Lung (tissue), 12 donors: ENCODE results near the gene RHBDL2. TPM values are rescaled to one million over a fixed set of nuclear protein-coding genes. Genes with fewer than 3 reads are reported as not detected.

Experiments used
- ATAC-seq: fragments of 200-7000 bp; cut with Tn5 transposase; one replicate; pipeline ENCODE4 v1.9.1; 2020; ENCODE audit warnings: moderate number of reproducible peaks; ENCODE audit not compliant: insufficient read depth, low FRiP score
- DNase-seq, 3 donors: peaks; one replicate each; pipeline ENCODE4 v3.0.0-alpha.2; 2013 to 2017
- H3K27ac ChIP-seq, 2 donors: one replicate each; pipeline ENCODE4 v1.5.1; 2013; ENCODE audit warnings: mild to moderate bottlenecking in 2 of 2, moderate library complexity in 2 of 2, control low read depth in 1 of 2, inconsistent platforms in 1 of 2, low read depth in 1 of 2, low read length in 1 of 2
- H3K27me3 ChIP-seq, 3 donors: one replicate each; pipeline ENCODE4 v1.5.1; 2013; ENCODE audit warnings: low read length in 2 of 3; ENCODE audit not compliant: control insufficient read depth in 3 of 3, insufficient read depth in 3 of 3
- H3K36me3 ChIP-seq, 4 donors: one replicate each; pipeline ENCODE4 v1.5.1; 2013; ENCODE audit warnings: low read length in 4 of 4, mild to moderate bottlenecking in 1 of 4, moderate library complexity in 1 of 4; ENCODE audit not compliant: control insufficient read depth in 4 of 4, insufficient read depth in 4 of 4
- H3K4me1 ChIP-seq, 5 donors: one replicate each; pipeline ENCODE4 v1.5.1; 2013; ENCODE audit warnings: low read length in 5 of 5, mild to moderate bottlenecking in 2 of 5, moderate library complexity in 1 of 5; ENCODE audit not compliant: control insufficient read depth in 5 of 5, insufficient read depth in 5 of 5
- H3K4me3 ChIP-seq: one replicate; pipeline ENCODE4 v1.5.1; 2013; ENCODE audit warnings: mild to moderate bottlenecking, control low read depth, moderate library complexity
- H3K9ac ChIP-seq, 2 donors: one replicate each; pipeline ENCODE4 v1.5.1; 2013; ENCODE audit warnings: low read length in 2 of 2, control low read depth in 1 of 2; ENCODE audit not compliant: insufficient read depth in 1 of 2
- H3K9me3 ChIP-seq, 4 donors: one replicate each; pipeline ENCODE4 v1.5.1; 2013; ENCODE audit warnings: low read length in 3 of 4, mild to moderate bottlenecking in 1 of 4, moderate library complexity in 1 of 4; ENCODE audit not compliant: control insufficient read depth in 4 of 4, insufficient read depth in 3 of 4
- WGBS, 2 donors: extraction: QIAGEN DNeasy Blood & Tissue Kit; methylation state at CpG; one replicate each; pipeline ENCODE4 v1.1.7; 2013; 5-methylcytosine and 5-hydroxymethylcytosine counted together
- polyA plus RNA-seq, 2 donors: library from polyadenylated mRNA; stranded (reverse); fragments of 200-250 nt; gene quantifications; one replicate each; pipeline ENCODE4 v1.2.1, GENCODE V29; 2013
- total RNA-seq, 2 donors: library from RNA; depleted of rRNA in 1 of 2; stranded (reverse); fragments of >200 nt in 1 of 2; gene quantifications; one replicate each; pipeline ENCODE4 v1.2.1, GENCODE V29; 2014 to 2021
- TF ChIP-seq, protein P1 (sequence below): IDR thresholded peaks from 2 replicates; pipeline ENCODE4 v1.5.1; 2012; ENCODE audit warnings: mild to moderate bottlenecking; ENCODE audit errors: control extremely low read depth, extremely low read depth
- donor health status: control.
- donor health status: control.
- donor health status: Bipolar disorder and iron deficiency.
- donor health status: healthy.
- donor health status: DM: yes; HTN: yes; CAD: no.

RHBDL2 gene
- total and polyA plus RNA-seq, 4 donors: 0.97 to 3.3 (median 1.2) TPM

DNA sequence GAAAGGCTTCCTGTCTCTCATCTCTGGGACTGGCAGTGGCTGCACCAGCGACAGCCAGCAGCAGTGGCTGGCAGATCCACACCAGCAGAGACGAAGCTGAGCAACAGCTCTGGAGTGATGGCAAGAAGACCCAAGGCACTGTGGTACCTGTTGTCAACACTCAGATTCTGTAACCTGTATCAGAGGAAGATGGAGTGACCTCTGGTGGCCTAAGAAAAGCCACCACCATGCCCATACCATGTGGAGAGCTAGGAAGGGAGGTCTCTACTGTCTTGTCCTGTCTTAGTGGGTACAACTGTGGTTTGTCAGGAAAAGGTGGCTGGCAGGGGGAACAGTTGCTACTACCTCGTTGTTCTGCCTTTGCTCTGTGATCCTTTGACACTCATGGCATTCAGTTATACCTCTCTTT lies 22.5 kb upstream of the RHBDL2 start:
- no peak for DNase-seq
- 66% methylated on average over 3 of the region's 3 CpGs for WGBS, 2 donors
- Histone ChIP-seq H3K27me3 (no peaks in the 10 kb centered on the region), H3K9ac (no peak overlapping the region), H3K4me1 (no peaks in the 10 kb centered on the region), H3K9me3 (no peaks in the 10 kb centered on the region), H3K36me3 (no peaks in the 10 kb centered on the region), H3K27ac (no peak overlapping the region), H3K4me3 (no peak overlapping the region)
- TF ChIP-seq, protein P1, sequence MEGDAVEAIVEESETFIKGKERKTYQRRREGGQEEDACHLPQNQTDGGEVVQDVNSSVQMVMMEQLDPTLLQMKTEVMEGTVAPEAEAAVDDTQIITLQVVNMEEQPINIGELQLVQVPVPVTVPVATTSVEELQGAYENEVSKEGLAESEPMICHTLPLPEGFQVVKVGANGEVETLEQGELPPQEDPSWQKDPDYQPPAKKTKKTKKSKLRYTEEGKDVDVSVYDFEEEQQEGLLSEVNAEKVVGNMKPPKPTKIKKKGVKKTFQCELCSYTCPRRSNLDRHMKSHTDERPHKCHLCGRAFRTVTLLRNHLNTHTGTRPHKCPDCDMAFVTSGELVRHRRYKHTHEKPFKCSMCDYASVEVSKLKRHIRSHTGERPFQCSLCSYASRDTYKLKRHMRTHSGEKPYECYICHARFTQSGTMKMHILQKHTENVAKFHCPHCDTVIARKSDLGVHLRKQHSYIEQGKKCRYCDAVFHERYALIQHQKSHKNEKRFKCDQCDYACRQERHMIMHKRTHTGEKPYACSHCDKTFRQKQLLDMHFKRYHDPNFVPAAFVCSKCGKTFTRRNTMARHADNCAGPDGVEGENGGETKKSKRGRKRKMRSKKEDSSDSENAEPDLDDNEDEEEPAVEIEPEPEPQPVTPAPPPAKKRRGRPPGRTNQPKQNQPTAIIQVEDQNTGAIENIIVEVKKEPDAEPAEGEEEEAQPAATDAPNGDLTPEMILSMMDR: no peak
- no peak for ATAC-seq

GRCh38 chr1:38962560-38962959 lies 20.9 kb upstream of the RHBDL2 start:
- no peaks in the 10 kb centered on the region for H3K4me1 ChIP-seq
- WGBS, 2 donors: 56 to 68% methylated on average over 7 of the region's 7 CpGs
- no peak for DNase-seq

GRCh38 chr1:38962113-38962512 lies 20.5 kb upstream of the RHBDL2 start:
- no peaks in the 10 kb centered on the region for H3K36me3 ChIP-seq
- DNase-seq: no peak
- TF ChIP-seq, protein P1: no peak
- H3K27me3 ChIP-seq: no peaks in the 10 kb centered on the region
- H3K4me1 ChIP-seq: no peaks in the 10 kb centered on the region
- H3K9me3 ChIP-seq: peaks cover 0 to 1% (median 0%) of the 10 kb centered on the region in 4 donors
- H3K4me3 ChIP-seq: no peak overlapping the region
- 55 to 56% methylated on average over 3 of the region's 3 CpGs for WGBS, 2 donors
- no peak for ATAC-seq
- no peak overlapping the region for H3K9ac ChIP-seq
- no peak overlapping the region for H3K27ac ChIP-seq

More at GRCh38 chr1:38962560-38962959, 20.9 kb upstream of the RHBDL2 start:
- Histone ChIP-seq H3K9me3 (peaks cover 0 to 1% (median 0%) of the 10 kb centered on the region in 4 donors), H3K9ac (no peak overlapping the region), H3K27ac (no peak overlapping the region), H3K27me3 (no peaks in the 10 kb centered on the region), H3K36me3 (no peaks in the 10 kb centered on the region), H3K4me3 (no peak overlapping the region)
- no peak for ATAC-seq
- TF ChIP-seq, protein P1: no peak

GRCh38 chr1:38958967-38959366 lies 17.3 kb upstream of the RHBDL2 start:
- H3K27me3 ChIP-seq: no peaks in the 10 kb centered on the region
- H3K9me3 ChIP-seq: peaks cover 0 to 1% (median 0%) of the 10 kb centered on the region in 4 donors
- H3K9ac ChIP-seq: no peak overlapping the region
- H3K36me3 ChIP-seq: no peaks in the 10 kb centered on the region
- H3K27ac ChIP-seq: no peak overlapping the region
- TF ChIP-seq, protein P1: no peak
- H3K4me1 ChIP-seq: no peaks in the 10 kb centered on the region
- H3K4me3 ChIP-seq: no peak overlapping the region
- DNase-seq (peak in 1 of 3 donors; percentile 4), ATAC-seq (no peak)
- WGBS, 2 donors: 92 to 100% methylated on average over 2 of the region's 2 CpGs
